Bone marrow (tissue), 2 donors: Measurements from ENCODE around the gene HBM.
"Not testable (repeated sequence)": the region's sequence is repeated elsewhere in the genome, so short reads cannot be mapped to it uniquely, and the experiment has no call there.

ENCODE experiments used
- DNase-seq, 2 donors: peaks; one replicate each; lab custom pipeline; 2025; lab: John Stamatoyannopoulos, UW

Gene HBM

GRCh38 chr16:169014-169413 lies 3.2 kb downstream of the HBM start:
- DNase-seq: no peak

- not testable (repeated sequence) for DNase-seq
Observed at GRCh38 chr16:170088-170507, 4.3 kb downstream of the HBM start.

GRCh38 chr16:170788-171187 lies 5.0 kb downstream of the HBM start:
- no peak for DNase-seq

- not testable (repeated sequence) for DNase-seq
Observed at GRCh38 chr16:172374-172941, 6.7 kb downstream of the HBM start, which contains the start of gene HBA2. Gene HBA2 (plus strand): TSS chr16:172876. CDS start chr16:172913, 37 bp downstream.

- DNase-seq: not testable (repeated sequence)
Observed at GRCh38 chr16:173211-173854, 7.6 kb downstream of the HBM start.

- DNase-seq: not testable (repeated sequence)
Observed at GRCh38 chr16:173928-174769, 8.4 kb downstream of the HBM start.

GRCh38 chr16:175011-175949 lies 9.5 kb downstream of the HBM start:
- peak in 1 of 2 donors; percentile 4 for DNase-seq

GRCh38 chr16:176006-176405 lies 10.2 kb downstream of the HBM start:
- DNase-seq: not testable (repeated sequence)

- not testable (repeated sequence) for DNase-seq
Observed at GRCh38 chr16:176477-177382, 11.0 kb downstream of the HBM start, which contains the start of gene HBA1. Gene HBA1 (plus strand): TSS chr16:176680. CDS start chr16:176717, 37 bp downstream.

GRCh38 chr16:177394-177822 lies 11.6 kb downstream of the HBM start:
- DNase-seq: no peak

- DNase-seq: no peak
Observed at GRCh38 chr16:177981-178667, 12.3 kb downstream of the HBM start.

- DNase-seq: no peak
Observed at GRCh38 chr16:178668-179015, 12.9 kb downstream of the HBM start.

GRCh38 chr16:179211-180092 lies 13.7 kb downstream of the HBM start:
- no peak for DNase-seq

GRCh38 chr16:180101-180675 lies 14.4 kb downstream of the HBM start, which contains the start of gene HBQ1:
Gene HBQ1 (plus strand): TSS chr16:180459. CDS start chr16:180487, 28 bp downstream.
- DNase-seq: no peak

- DNase-seq: peak in 1 of 2 donors; percentile 51
Observed at GRCh38 chr16:180681-181564, 15.1 kb downstream of the HBM start.

- DNase-seq: peak; percentile 3 to 58
Observed at GRCh38 chr16:181565-182021, 15.8 kb downstream of the HBM start.

- no peak for DNase-seq
Observed at GRCh38 chr16:183005-183404, 17.2 kb downstream of the HBM start.
